Measurements from ENCODE around the gene HOXD10.

The HOXD10 gene

GRCh38 chr2:176107731-176108181, 8.8 kb upstream of the HOXD10 start:
- no peak for DNase-seq (ENCODE audit: low read depth)

GRCh38 chr2:176109192-176109901, 7.2 kb upstream of the HOXD10 start:
- DNase-seq (ENCODE audit: low read depth), result no peak

- no peak for DNase-seq (ENCODE audit: low read depth)
These were observed 6.6 kb upstream of the HOXD10 start for GRCh38 chr2:176109946-176110345.

- DNase-seq (ENCODE audit: low read depth), result no peak
These were observed 5.9 kb upstream of the HOXD10 start for GRCh38 chr2:176110415-176111308.

- DNase-seq (ENCODE audit: low read depth), result no peak
These were observed 5.3 kb upstream of the HOXD10 start for GRCh38 chr2:176111309-176111663.

- no peak for DNase-seq (ENCODE audit: low read depth)
These were observed 4.7 kb upstream of the HOXD10 start for GRCh38 chr2:176111846-176112374.

- DNase-seq (ENCODE audit: low read depth), result no peak
These were observed 3.9 kb upstream of the HOXD10 start for GRCh38 chr2:176112375-176113302.

GRCh38 chr2:176114120-176114929, 2.3 kb upstream of the HOXD10 start:
- DNase-seq (ENCODE audit: low read depth), result no peak

GRCh38 chr2:176114930-176115625, 1.5 kb upstream of the HOXD10 start:
- DNase-seq (ENCODE audit: low read depth), result no peak

- DNase-seq (ENCODE audit: low read depth), result no peak
These were observed 714 bp downstream of the HOXD10 start for GRCh38 chr2:176117162-176117822.

GRCh38 chr2:176117823-176118371, 1.3 kb downstream of the HOXD10 start:
- DNase-seq (ENCODE audit: low read depth), result no peak

- no peak for DNase-seq (ENCODE audit: low read depth)
These were observed 2.2 kb downstream of the HOXD10 start for GRCh38 chr2:176118601-176119339.

GRCh38 chr2:176120364-176121189, 4.0 kb downstream of the HOXD10 start:
- DNase-seq (ENCODE audit: low read depth), result no peak

- DNase-seq (ENCODE audit: low read depth), result no peak
These were observed 4.8 kb downstream of the HOXD10 start for GRCh38 chr2:176121190-176122051.

GRCh38 chr2:176122052-176122682, 5.6 kb downstream of the HOXD10 start:
- DNase-seq (ENCODE audit: low read depth), result peak; percentile 57

- DNase-seq (ENCODE audit: low read depth), result no peak
These were observed 6.3 kb downstream of the HOXD10 start, which contains the start of gene HOXD9 for GRCh38 chr2:176122683-176123410. HOXD9 (plus strand) TSS chr2:176122719; CDS start chr2:176122769, 50 bp downstream.
